Activated CD4-positive, alpha-beta T cell treated with anti-CD3 and anti-CD28 coated beads for 1 hour (primary cell): Measurements from ENCODE around the gene BOD1L1.
"Not testable (repeated sequence)": the region's sequence is repeated elsewhere in the genome, so short reads cannot be mapped to it uniquely, and the experiment has no call there.

Experiments used
- DNase-seq: peaks from one replicate; pipeline ENCODE4 v3.0.0-alpha.2; 2020

Gene BOD1L1

DNA sequence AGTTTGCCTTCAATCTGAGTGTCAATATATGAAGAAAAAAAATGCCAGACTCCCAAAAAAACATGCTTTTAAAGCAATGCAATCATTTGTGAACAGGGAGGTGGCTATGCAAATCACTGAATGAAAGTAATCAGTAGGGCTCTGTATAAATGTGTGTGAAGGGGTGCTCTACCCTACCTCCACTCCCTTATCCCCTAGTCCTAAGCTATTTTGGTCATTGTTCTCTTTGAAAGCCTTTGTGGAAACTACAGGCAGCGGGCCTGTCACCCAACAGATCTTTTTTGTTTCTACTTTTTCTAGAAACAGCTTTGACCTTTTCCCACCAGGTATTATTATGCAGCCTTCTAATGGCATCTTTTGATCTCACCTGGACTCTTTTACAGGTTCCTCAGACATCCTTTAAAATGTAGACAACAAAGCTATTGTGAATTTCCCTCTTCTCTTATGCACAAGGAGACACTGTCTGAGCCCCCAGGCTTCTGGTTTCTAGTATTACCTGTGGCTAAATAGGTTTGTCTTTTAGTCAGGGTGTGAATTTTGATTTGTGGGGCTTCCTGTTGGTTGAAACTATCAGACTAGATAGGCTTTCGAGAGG lies 9.2 kb downstream of the BOD1L1 start:
- no peak for DNase-seq

DNA sequence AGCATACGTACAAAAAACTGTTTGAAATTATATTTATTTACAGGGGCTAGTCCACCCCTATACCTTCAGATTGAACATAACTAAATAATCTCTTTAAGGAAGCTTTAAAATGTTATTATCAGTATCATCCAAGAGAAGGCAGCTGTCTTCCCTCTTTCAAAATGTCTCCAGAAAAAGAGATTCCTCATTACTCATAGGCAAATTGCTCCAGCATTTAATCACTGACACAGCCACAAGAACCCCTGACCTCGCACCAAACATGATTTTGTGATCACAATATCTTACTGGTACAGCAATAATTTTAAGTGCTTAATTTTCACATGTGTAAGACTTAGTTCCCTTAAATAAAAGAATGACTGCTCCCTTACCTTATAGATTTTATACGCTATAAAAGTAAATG lies 9.7 kb downstream of the BOD1L1 start:
- no peak for DNase-seq

DNA sequence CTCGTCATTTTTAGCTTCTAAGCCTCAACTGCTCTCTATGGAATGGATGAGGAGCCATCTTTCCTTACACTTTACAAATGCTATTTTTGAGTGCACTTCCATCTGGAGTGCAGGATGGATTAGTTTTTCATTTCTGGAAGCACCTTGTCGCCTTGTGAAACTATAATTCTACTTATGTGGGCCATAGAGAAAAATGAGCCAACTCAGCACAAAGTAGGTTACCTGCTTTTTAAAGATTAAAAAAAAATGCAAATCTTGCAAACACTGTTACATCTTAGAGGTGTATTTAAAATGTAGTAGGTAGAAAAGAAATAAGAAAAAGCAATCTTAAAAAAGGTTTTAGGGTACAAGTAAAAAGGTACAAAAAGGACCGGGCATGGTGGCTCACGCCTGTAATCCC lies 10.9 kb downstream of the BOD1L1 start:
- no peak for DNase-seq

- no peak for DNase-seq
Observed at GRCh38 chr4:13615161-13615560, 12.4 kb downstream of the BOD1L1 start.

GRCh38 chr4:13612569-13612968 lies 15.0 kb downstream of the BOD1L1 start:
- DNase-seq, result no peak

DNA sequence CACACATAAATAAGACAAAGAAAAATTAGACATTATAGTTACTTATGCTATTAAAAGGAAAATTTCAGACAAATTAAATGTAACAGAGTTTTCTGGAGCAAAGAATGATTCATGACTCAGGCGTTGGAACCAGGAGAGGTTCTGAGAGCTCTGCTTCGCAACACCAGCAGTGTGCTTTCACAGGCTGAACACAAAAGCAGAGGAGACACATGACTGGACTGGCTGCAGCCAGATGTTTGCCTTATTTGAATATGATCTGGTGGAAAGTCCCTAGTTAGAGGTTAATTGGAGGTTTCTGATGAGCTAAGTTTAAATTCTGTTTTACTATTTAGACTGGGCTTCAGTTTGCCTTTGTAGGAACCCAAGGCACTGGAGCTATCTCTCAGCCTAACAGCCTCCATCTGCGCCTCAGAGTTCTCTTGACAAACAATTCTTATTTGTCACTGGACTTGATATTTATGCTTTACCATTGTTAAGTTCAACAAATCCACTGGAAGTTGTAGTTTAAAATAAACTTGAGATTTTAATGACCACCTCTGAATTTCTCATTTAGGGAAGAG lies 16.2 kb downstream of the BOD1L1 start:
- no peak for DNase-seq

GRCh38 chr4:13605330-13605729 lies 22.2 kb downstream of the BOD1L1 start:
- no peak for DNase-seq

- no peak for DNase-seq
Observed at GRCh38 chr4:13601848-13602247, 25.7 kb downstream of the BOD1L1 start.

DNA sequence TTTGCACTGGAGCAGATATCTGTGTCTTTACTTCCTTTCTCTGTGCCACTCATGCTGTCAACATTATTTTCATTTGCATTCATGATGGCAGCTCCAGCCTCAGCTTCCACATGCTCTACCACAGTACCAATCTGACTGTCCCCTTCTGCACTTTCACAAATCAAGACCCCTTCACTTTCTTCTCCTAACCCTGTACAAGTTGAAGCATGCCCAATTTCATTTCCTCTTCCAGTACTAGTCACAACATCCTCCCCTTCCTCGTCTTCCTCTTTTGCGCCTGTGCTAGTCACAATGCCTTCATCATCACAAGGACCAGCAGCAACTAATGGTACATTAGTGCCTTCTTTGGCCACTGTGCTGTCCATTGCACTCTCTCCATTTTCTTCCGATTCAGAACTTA lies 26.5 kb downstream of the BOD1L1 start:
- DNase-seq, result no peak

DNA sequence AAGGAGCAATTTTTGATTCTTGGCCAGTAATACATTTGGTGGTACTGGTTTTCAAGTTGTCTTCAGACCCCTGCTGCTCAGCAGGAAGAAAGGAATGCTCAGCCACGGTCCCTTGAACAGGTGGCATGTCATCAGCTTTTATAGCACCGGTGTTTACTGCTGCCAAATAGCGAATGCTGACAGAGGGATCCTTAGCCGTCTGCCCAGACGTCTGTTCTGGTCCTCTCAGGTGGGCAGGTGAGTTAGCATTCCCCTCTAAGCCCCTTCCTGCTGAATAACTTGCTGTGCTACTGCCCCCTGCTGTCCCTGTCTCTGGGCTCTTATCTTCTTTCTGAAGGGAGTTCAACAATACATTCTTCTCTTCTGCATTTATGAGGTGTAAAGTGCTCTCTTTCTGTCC lies 28.4 kb downstream of the BOD1L1 start:
- DNase-seq, result no peak

GRCh38 chr4:13597604-13598003 lies 29.9 kb downstream of the BOD1L1 start:
- no peak for DNase-seq

- no peak for DNase-seq
Observed at GRCh38 chr4:13597141-13597540, 30.4 kb downstream of the BOD1L1 start.

DNA sequence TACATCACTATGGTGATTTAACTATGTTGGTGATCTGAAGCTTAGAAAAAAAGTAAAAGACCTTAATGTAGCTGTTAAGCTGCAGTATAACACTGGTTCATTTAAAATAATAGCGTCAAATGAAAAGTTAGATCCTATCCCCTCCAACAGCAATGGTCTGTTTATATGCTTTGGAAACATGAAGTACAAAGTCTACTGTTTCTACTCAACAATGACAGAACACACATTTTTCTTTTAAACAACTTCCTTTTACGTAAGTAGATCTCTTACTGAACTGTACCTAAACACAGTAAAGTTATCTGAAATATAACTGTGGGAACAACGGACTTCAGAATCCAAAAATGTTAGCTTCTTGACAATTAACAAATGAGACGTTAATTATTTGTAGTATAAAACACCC lies 35.3 kb downstream of the BOD1L1 start:
- DNase-seq, result no peak

DNA sequence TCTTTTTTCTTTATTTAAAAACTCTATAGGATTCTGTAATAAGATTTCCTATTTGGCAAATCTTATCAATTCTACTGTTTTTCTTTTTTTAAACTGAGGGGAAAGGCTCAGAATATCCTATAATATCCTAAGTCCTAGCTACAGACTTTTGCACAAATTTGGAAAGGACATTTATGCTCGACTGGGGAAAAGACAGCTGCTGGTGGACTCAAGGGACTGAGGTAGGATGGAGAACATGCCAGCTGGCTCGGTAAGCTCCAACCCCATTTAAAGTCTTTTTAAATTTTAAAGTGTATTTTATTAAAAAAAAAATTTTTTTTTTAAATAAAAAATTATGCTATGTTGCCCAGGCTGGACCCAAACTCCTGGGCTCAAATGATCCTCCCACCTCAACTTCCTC lies 36.8 kb downstream of the BOD1L1 start:
- no peak for DNase-seq

DNA sequence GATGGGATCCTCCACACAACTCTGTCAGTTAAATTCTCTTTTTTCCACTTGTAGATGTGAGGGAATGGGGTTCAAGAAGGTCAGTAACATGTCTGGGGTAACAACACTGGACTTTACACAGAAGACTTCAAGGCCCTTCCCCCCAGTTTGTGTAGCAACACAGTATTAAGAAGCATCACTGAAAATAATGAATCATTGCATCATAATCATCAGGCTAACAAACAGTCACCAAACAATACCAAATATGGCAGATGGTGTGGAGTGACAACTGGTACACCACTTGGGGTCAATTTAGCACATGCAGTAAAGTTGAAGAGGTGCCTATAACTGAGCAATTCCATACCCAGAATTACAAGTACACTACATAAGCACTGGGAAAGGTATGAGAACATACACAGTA lies 38.6 kb downstream of the BOD1L1 start:
- no peak for DNase-seq

DNA sequence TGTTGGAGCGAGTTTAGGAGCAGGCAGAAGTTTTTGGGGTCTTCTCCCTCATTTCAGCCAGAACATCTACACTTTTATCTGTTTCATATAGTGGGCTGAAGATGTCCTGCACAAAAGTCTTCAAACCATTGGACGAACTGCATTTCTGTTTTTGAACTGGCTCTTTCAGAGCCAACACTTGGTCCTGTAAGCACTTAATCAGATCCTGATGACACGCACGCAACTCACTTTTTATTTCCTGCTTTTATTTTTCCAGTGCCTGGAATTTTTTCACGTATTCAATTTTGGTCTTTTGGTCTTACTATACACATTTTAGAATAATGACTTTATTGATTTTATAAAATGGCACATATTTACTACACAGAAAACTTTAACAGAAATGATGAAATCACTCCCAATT lies 43.0 kb downstream of the BOD1L1 start:
- no peak for DNase-seq

DNA sequence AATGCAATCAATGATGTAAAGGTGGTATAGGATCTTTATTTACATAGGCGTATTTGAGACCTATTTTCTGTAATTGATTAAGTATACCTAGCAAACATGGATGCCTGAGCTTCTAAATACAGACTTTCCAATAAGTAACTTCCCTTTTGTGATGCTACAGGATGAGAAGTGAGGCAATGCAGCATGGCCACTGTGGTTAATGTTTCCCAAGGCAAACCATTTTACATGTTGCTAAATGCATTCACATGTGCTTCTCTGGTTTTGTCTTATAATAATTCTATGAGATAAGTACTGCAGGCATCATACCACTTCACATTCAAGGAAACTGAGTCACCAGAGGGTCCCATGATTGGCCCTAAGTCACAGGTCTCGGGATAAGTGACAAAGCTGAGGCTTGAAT lies 47.5 kb downstream of the BOD1L1 start:
- DNase-seq, result no peak

DNA sequence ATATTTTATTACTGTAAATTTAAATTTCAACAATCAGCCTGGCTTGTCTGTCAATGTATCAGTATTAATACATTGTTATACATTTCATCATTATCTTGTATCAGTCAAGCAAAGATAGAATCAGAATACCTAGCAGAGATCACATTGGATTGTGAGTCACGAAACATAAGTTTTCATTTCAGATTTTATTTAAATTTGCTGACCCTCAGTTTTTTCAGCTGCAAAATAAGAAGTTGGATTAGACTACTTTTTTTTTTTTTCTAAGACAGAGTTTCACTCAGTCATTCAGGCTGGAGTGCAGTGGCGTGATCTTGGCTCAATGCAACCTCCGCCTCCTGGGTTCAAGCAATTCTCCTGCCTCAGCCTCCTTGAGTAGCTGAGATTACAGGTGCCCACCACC lies 49.9 kb downstream of the BOD1L1 start:
- DNase-seq, result no peak

DNA sequence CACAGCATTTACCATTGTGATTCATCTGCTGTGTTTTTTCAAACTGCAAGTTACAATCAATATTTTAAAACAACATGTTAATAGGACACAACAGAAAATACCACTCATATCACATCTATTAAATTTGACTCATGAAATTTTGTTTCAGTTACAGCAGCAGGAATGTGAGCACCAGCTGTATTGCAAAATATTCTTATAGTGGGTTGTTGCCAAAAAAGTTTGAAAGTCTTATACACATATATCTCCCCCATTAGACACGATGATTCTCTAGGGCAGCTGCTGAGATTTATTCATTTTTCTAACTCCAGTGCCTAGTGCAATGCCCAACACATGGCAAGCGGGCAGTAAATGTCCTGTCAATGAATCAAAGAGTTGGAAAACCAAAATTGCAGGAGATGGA lies 56.6 kb downstream of the BOD1L1 start:
- DNase-seq, result no peak

DNA sequence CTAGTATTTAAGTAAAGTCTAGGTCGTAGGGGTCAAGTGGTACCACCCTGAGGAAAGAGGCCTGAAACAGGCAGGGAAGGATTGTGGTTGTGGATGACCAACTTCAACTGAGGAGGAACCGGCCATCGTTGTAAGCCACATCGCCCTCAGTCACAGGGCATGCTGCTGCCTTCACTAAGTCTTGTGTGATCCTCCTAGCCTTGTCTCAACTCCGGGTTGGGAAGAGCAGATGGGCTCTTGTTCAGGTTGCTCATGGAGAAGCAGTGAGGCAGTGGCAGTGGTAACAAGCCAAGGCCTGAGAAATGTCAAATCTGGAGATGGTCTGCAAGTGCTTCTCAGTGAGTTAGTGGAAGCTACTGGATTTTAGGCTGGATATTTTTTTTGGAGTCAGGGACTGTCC lies 60.4 kb downstream of the BOD1L1 start:
- DNase-seq, result no peak

GRCh38 chr4:13562876-13563275 lies 64.6 kb downstream of the BOD1L1 start:
- DNase-seq, result no peak

DNA sequence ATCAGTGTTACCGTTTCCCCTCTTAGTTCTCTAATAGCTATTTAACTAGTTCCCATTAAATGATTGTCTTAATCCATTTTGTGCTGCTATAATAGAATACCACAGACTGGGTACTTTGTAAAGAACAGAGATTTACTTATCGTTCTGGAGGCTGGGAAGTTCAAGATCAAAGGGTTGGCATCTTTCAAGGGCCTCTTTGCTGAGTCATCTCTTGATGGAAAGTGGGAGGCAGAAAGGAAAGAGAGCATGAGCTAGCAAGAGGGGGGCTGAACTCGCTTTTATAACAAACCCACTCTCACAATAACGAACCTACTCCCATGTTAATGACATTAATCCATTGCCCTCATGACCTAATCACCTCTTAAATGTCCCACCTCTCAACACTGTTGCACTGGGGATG lies 65.9 kb downstream of the BOD1L1 start:
- DNase-seq, result no peak

GRCh38 chr4:13560111-13560510 lies 67.4 kb downstream of the BOD1L1 start:
- DNase-seq, result not testable (repeated sequence)

- DNase-seq, result no peak
Observed at GRCh38 chr4:13559413-13559812, 68.1 kb downstream of the BOD1L1 start.

GRCh38 chr4:13558881-13559280 lies 68.6 kb downstream of the BOD1L1 start:
- DNase-seq, result no peak

- DNase-seq, result no peak
Observed at GRCh38 chr4:13555325-13555724, 72.2 kb downstream of the BOD1L1 start.
